ENCODE measurements around the gene PRSS2.

DNA sequence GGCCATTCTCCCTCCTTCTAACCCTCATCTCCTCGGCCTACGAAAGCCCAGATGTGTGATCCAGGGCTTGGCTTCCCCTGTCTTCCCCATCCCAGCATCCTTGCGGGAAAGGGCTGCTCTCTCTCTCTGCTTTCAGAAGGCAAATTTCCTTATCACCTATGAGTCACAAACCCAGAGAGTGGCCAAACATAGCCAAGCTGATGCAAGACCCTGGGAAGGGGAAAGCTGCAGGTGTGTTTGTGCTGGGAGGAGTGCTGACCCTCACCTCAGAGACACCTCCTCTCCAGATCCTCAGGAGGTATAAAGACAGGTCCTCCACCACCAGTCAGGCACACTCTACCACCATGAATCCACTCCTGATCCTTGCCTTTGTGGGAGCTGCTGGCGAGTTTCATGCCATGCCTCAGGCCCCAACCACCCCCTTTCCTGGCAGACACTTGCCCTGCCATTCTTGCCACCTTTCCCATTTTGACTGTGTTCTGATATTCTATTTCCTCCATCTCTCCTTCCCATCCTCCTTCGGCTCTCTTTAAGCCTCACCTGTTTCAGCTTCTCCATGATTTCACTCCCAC is 10.6 kb upstream of the PRSS2 start:
- no peak for TF ChIP-seq POLR2AphosphoS5 (IDR thresholded peaks at IDR 0.05; ENCODE audit: borderline replicate concordance, low read depth, low read length)
- TF ChIP-seq EZH2 (IDR thresholded peaks at IDR 0.05) = no peak
- TF ChIP-seq FOXP2 (optimal IDR thresholded peaks at IDR 0.05; ENCODE audit: control extremely low read depth, extremely low read length, insufficient read depth) = no peak
